Skeletal muscle satellite cell (primary cell): Measurements from ENCODE around the gene PLXNC1.

Source experiments
- H3K27me3 ChIP-seq: 2 replicates; pipeline ENCODE4 v1.7.0; 2013; ENCODE audit warnings: low read length; ENCODE audit not compliant: control insufficient read depth, insufficient read depth
- H3K36me3 ChIP-seq: 2 replicates; pipeline ENCODE4 v1.7.0; 2013; ENCODE audit warnings: mild to moderate bottlenecking, control low read depth, low read length; ENCODE audit not compliant: insufficient read depth
- H3K4me1 ChIP-seq: 2 replicates; pipeline ENCODE4 v1.7.0; 2013; ENCODE audit warnings: low read length; ENCODE audit not compliant: control insufficient read depth, insufficient read depth
- H3K4me2 ChIP-seq: 2 replicates; pipeline ENCODE4 v1.7.0; 2013; ENCODE audit warnings: mild to moderate bottlenecking, low read length
- H3K4me3 ChIP-seq: 2 replicates; pipeline ENCODE4 v1.7.0; 2013; ENCODE audit warnings: low read length
- H3K9ac ChIP-seq: 2 replicates; pipeline ENCODE4 v1.7.0; 2013; ENCODE audit warnings: mild to moderate bottlenecking, low read depth, low read length, moderate library complexity
- H3K9me3 ChIP-seq: replicated peaks from 2 replicates; pipeline ENCODE4 v1.7.0; 2013; ENCODE audit warnings: mild to moderate bottlenecking, control low read depth, low read length

Gene PLXNC1

GRCh38 chr12:94165670-94166364 lies 17.4 kb downstream of the PLXNC1 start:
- peaks cover 42% of the 10 kb centered on the region for H3K27me3 ChIP-seq

GRCh38 chr12:94167071-94167755 lies 18.8 kb downstream of the PLXNC1 start:
- H3K27me3 ChIP-seq, result peaks cover 42% of the 10 kb centered on the region
- no peak overlapping the region for H3K4me2 ChIP-seq
- H3K4me1 ChIP-seq, result peaks cover 9% of the 10 kb centered on the region
- no peaks in the 10 kb centered on the region for H3K36me3 ChIP-seq
- no peaks in the 10 kb centered on the region for H3K9me3 ChIP-seq
- no peak overlapping the region for H3K9ac ChIP-seq
- no peak overlapping the region for H3K4me3 ChIP-seq

More at GRCh38 chr12:94165670-94166364, 17.4 kb downstream of the PLXNC1 start:
- no peak overlapping the region for H3K9ac ChIP-seq
- no peaks in the 10 kb centered on the region for H3K36me3 ChIP-seq
- H3K4me1 ChIP-seq, result no peaks in the 10 kb centered on the region
- H3K9me3 ChIP-seq, result no peaks in the 10 kb centered on the region
- no peak overlapping the region for H3K4me2 ChIP-seq
- H3K4me3 ChIP-seq, result no peak overlapping the region

GRCh38 chr12:94167756-94168416 lies 19.5 kb downstream of the PLXNC1 start:
- peaks cover 42% of the 10 kb centered on the region for H3K27me3 ChIP-seq
- no peak overlapping the region for H3K4me3 ChIP-seq
- no peak overlapping the region for H3K9ac ChIP-seq

GRCh38 chr12:94169495-94169894 lies 21.1 kb downstream of the PLXNC1 start:
- Histone ChIP-seq H3K36me3 (no peaks in the 10 kb centered on the region), H3K27me3 (peaks cover 38% of the 10 kb centered on the region), H3K4me1 (peaks cover 24% of the 10 kb centered on the region)

More at GRCh38 chr12:94167756-94168416, 19.5 kb downstream of the PLXNC1 start:
- Histone ChIP-seq H3K36me3 (no peaks in the 10 kb centered on the region), H3K9me3 (no peaks in the 10 kb centered on the region), H3K4me1 (peaks cover 15% of the 10 kb centered on the region), H3K4me2 (no peak overlapping the region)

GRCh38 chr12:94169966-94170689 lies 21.8 kb downstream of the PLXNC1 start:
- H3K9me3 ChIP-seq, result no peaks in the 10 kb centered on the region
- H3K4me3 ChIP-seq, result no peak overlapping the region
- H3K4me1 ChIP-seq, result peaks cover 24% of the 10 kb centered on the region
- no peak overlapping the region for H3K9ac ChIP-seq
- H3K27me3 ChIP-seq, result peaks cover 32% of the 10 kb centered on the region
- no peaks in the 10 kb centered on the region for H3K36me3 ChIP-seq
- no peak overlapping the region for H3K4me2 ChIP-seq

More at GRCh38 chr12:94169495-94169894, 21.1 kb downstream of the PLXNC1 start:
- H3K9ac ChIP-seq, result no peak overlapping the region
- H3K4me2 ChIP-seq, result no peak overlapping the region
- H3K9me3 ChIP-seq, result no peaks in the 10 kb centered on the region
- no peak overlapping the region for H3K4me3 ChIP-seq

- Histone ChIP-seq H3K9me3 (no peaks in the 10 kb centered on the region), H3K4me1 (peaks cover 28% of the 10 kb centered on the region), H3K4me3 (no peak overlapping the region), H3K4me2 (no peak overlapping the region), H3K36me3 (no peaks in the 10 kb centered on the region), H3K9ac (no peak overlapping the region), H3K27me3 (peaks cover 24% of the 10 kb centered on the region)
These were observed 22.6 kb downstream of the PLXNC1 start for GRCh38 chr12:94170690-94171594.

GRCh38 chr12:94171595-94171930 lies 23.2 kb downstream of the PLXNC1 start:
- Histone ChIP-seq H3K36me3 (no peaks in the 10 kb centered on the region), H3K9ac (no peak overlapping the region), H3K4me1 (peaks cover 32% of the 10 kb centered on the region), H3K9me3 (no peaks in the 10 kb centered on the region), H3K27me3 (peaks cover 21% of the 10 kb centered on the region), H3K4me2 (no peak overlapping the region), H3K4me3 (no peak overlapping the region)

GRCh38 chr12:94172031-94172430 lies 23.7 kb downstream of the PLXNC1 start:
- Histone ChIP-seq H3K4me1 (peaks cover 32% of the 10 kb centered on the region), H3K9me3 (no peaks in the 10 kb centered on the region), H3K4me3 (no peak overlapping the region)

GRCh38 chr12:94172973-94173372 lies 24.6 kb downstream of the PLXNC1 start:
- H3K9ac ChIP-seq, result peak overlapping the region; percentile 35
- peaks cover 10% of the 10 kb centered on the region for H3K27me3 ChIP-seq
- H3K36me3 ChIP-seq, result no peaks in the 10 kb centered on the region
- H3K9me3 ChIP-seq, result peaks cover under 1% of the 10 kb centered on the region
- H3K4me3 ChIP-seq, result no peak overlapping the region
- peaks cover 32% of the 10 kb centered on the region for H3K4me1 ChIP-seq
- peak overlapping the region; percentile 40 for H3K4me2 ChIP-seq

More at GRCh38 chr12:94172031-94172430, 23.7 kb downstream of the PLXNC1 start:
- Histone ChIP-seq H3K36me3 (no peaks in the 10 kb centered on the region), H3K4me2 (no peak overlapping the region), H3K27me3 (peaks cover 18% of the 10 kb centered on the region), H3K9ac (peak overlapping the region; percentile 35)

GRCh38 chr12:94173660-94174265 lies 25.4 kb downstream of the PLXNC1 start:
- Histone ChIP-seq H3K4me3 (no peak overlapping the region), H3K36me3 (no peaks in the 10 kb centered on the region), H3K9me3 (peaks cover 5% of the 10 kb centered on the region), H3K9ac (no peak overlapping the region), H3K4me1 (peaks cover 32% of the 10 kb centered on the region), H3K4me2 (no peak overlapping the region), H3K27me3 (peaks cover 2% of the 10 kb centered on the region)
